AG10803 (cell line): ENCODE data around the gene MGAT5.

ENCODE experiments used
- DNase-seq: peaks from one replicate; pipeline ENCODE4 v3.0.0; 2010; ENCODE audit warnings: low read depth
- H3K4me3 ChIP-seq: 2 replicates; pipeline ENCODE4 v1.5.1; 2011; ENCODE audit warnings: mild to moderate bottlenecking, low read length, control low read depth
- CTCF ChIP-seq: conservative IDR thresholded peaks from 2 replicates; pipeline ENCODE4 v1.5.1; 2011; ENCODE audit warnings: mild to moderate bottlenecking, low read length, control low read depth, inconsistent platforms

MGAT5 gene

GRCh38 chr2:134491022-134491421, 237.2 kb downstream of the MGAT5 start:
- no peak for DNase-seq
- TF ChIP-seq CTCF = no peak
- H3K4me3 ChIP-seq = no peak overlapping the region

GRCh38 chr2:134491771-134492441, 238.0 kb downstream of the MGAT5 start:
- no peak for TF ChIP-seq CTCF
- no peak overlapping the region for H3K4me3 ChIP-seq
- DNase-seq = no peak

- no peak for TF ChIP-seq CTCF
- DNase-seq = no peak
- no peak overlapping the region for H3K4me3 ChIP-seq
Observed at GRCh38 chr2:134493797-134494196, 239.9 kb downstream of the MGAT5 start.

- DNase-seq = no peak
- TF ChIP-seq CTCF = no peak
- H3K4me3 ChIP-seq = no peak overlapping the region
Observed at GRCh38 chr2:134498654-134499053, 244.8 kb downstream of the MGAT5 start.

- no peak for DNase-seq
- TF ChIP-seq CTCF = no peak
- H3K4me3 ChIP-seq = no peak overlapping the region
Observed at GRCh38 chr2:134499307-134499926, 245.5 kb downstream of the MGAT5 start.

- no peak overlapping the region for H3K4me3 ChIP-seq
- no peak for TF ChIP-seq CTCF
- DNase-seq = no peak
Observed at GRCh38 chr2:134500211-134500935, 246.5 kb downstream of the MGAT5 start.

- no peak for DNase-seq
- no peak for TF ChIP-seq CTCF
- no peak overlapping the region for H3K4me3 ChIP-seq
Observed at GRCh38 chr2:134501476-134502091, 247.7 kb downstream of the MGAT5 start.
